Measurements from ENCODE around the gene MCMBP.

DNA sequence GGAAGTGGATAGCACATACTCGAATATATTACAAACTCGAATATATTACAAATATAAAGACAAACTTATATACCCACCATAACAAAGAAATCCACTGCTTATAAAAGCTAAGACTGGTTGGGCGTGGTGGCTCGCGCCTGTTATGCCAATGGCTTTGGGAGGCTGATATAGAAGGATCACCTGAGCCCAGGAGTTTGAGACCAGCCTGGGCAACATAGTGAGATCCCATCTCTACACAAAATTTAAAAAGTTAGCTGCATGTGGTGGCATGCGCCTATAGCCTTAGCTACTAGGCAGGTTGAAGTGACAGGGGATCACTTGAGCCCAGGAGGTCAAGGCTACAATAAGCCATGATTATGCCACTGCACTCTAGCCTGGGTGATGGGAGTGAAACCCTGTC lies 20.4 kb downstream of the MCMBP start:
- TF ChIP-seq, protein P1, sequence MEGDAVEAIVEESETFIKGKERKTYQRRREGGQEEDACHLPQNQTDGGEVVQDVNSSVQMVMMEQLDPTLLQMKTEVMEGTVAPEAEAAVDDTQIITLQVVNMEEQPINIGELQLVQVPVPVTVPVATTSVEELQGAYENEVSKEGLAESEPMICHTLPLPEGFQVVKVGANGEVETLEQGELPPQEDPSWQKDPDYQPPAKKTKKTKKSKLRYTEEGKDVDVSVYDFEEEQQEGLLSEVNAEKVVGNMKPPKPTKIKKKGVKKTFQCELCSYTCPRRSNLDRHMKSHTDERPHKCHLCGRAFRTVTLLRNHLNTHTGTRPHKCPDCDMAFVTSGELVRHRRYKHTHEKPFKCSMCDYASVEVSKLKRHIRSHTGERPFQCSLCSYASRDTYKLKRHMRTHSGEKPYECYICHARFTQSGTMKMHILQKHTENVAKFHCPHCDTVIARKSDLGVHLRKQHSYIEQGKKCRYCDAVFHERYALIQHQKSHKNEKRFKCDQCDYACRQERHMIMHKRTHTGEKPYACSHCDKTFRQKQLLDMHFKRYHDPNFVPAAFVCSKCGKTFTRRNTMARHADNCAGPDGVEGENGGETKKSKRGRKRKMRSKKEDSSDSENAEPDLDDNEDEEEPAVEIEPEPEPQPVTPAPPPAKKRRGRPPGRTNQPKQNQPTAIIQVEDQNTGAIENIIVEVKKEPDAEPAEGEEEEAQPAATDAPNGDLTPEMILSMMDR (conservative IDR thresholded peaks at IDR 0.05; ENCODE audit: low read depth, low read length): no peak
- no peak for TF ChIP-seq EZH2 (IDR thresholded peaks at IDR 0.05; ENCODE audit: borderline replicate concordance, low read depth, low read length, poor library complexity, severe bottlenecking)

Measured in A673 (cell line).